GM23338 (cell line): ENCODE results near the gene TSPAN32.

Experiments used
- CREB1 ChIP-seq: fragments of 250-450 bp; sonication (Bioruptor Pico); IDR thresholded peaks from 2 replicates; pipeline ENCODE4 v1.5.0; 2020; ENCODE audit warnings: low read depth, mild to moderate bottlenecking, moderate library complexity
- EZH2 ChIP-seq: fragments of 200-600 bp; sonication (generic); IDR thresholded peaks from one replicate; pipeline ENCODE4 v1.8.0; 2017; ENCODE audit warnings: antibody characterized with exemption, mild to moderate bottlenecking, low read depth; ENCODE audit not compliant: unreplicated experiment
- EZH2phosphoT487 ChIP-seq: fragments of 200-600 bp; sonication (generic); IDR thresholded peaks from one replicate; pipeline ENCODE4 v1.8.1; 2018; ENCODE audit warnings: antibody characterized with exemption; ENCODE audit not compliant: unreplicated experiment
- JUNB ChIP-seq: IDR thresholded peaks from one replicate; pipeline ENCODE4 v1.6.1; 2016; ENCODE audit warnings: antibody characterized with exemption; ENCODE audit not compliant: unreplicated experiment
- POLR2AphosphoS5 ChIP-seq: IDR thresholded peaks from 2 replicates; pipeline ENCODE4 v1.6.1; 2016; ENCODE audit warnings: antibody characterized with exemption, low read depth
- TF ChIP-seq, protein P1 (sequence below): IDR thresholded peaks from one replicate; pipeline ENCODE4 v1.6.1; 2018; ENCODE audit warnings: antibody characterized with exemption; ENCODE audit not compliant: unreplicated experiment
- TF ChIP-seq, protein P2 (sequence below), 2 experiments: fragments of 200-600 bp in 1 of 2; sonication (generic) in 1 of 2; conservative IDR thresholded peaks; 2 replicates each; pipeline versions ENCODE4 v1.5.1 to v1.6.1; 2016 to 2017; ENCODE audit warnings: antibody characterized with exemption in 2 of 2, low read depth in 2 of 2, mild to moderate bottlenecking in 2 of 2, moderate library complexity in 1 of 2

DNA sequence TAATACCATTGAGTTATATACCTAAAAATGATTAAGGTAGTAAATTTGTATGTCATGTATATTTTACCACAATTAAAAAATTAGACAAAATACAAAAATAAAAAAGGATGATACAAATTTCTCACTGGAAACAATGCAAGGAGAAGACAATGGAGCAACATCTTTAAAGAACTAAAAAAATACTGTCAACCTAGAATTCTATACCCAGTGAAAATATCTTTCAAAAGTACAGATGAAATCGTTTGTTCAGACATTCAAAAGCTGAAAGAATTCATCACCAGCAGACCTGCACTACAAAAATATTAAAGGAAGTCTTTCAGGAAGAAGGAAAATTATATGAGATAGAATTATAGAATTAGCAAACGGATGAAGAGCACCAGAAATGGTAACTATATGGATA, 21.6 kb upstream of the TSPAN32 start:
- TF ChIP-seq POLR2AphosphoS5: no peak
- TF ChIP-seq, protein P1, sequence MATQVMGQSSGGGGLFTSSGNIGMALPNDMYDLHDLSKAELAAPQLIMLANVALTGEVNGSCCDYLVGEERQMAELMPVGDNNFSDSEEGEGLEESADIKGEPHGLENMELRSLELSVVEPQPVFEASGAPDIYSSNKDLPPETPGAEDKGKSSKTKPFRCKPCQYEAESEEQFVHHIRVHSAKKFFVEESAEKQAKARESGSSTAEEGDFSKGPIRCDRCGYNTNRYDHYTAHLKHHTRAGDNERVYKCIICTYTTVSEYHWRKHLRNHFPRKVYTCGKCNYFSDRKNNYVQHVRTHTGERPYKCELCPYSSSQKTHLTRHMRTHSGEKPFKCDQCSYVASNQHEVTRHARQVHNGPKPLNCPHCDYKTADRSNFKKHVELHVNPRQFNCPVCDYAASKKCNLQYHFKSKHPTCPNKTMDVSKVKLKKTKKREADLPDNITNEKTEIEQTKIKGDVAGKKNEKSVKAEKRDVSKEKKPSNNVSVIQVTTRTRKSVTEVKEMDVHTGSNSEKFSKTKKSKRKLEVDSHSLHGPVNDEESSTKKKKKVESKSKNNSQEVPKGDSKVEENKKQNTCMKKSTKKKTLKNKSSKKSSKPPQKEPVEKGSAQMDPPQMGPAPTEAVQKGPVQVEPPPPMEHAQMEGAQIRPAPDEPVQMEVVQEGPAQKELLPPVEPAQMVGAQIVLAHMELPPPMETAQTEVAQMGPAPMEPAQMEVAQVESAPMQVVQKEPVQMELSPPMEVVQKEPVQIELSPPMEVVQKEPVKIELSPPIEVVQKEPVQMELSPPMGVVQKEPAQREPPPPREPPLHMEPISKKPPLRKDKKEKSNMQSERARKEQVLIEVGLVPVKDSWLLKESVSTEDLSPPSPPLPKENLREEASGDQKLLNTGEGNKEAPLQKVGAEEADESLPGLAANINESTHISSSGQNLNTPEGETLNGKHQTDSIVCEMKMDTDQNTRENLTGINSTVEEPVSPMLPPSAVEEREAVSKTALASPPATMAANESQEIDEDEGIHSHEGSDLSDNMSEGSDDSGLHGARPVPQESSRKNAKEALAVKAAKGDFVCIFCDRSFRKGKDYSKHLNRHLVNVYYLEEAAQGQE: no peak
- TF ChIP-seq EZH2: no peak
- TF ChIP-seq, protein P2, sequence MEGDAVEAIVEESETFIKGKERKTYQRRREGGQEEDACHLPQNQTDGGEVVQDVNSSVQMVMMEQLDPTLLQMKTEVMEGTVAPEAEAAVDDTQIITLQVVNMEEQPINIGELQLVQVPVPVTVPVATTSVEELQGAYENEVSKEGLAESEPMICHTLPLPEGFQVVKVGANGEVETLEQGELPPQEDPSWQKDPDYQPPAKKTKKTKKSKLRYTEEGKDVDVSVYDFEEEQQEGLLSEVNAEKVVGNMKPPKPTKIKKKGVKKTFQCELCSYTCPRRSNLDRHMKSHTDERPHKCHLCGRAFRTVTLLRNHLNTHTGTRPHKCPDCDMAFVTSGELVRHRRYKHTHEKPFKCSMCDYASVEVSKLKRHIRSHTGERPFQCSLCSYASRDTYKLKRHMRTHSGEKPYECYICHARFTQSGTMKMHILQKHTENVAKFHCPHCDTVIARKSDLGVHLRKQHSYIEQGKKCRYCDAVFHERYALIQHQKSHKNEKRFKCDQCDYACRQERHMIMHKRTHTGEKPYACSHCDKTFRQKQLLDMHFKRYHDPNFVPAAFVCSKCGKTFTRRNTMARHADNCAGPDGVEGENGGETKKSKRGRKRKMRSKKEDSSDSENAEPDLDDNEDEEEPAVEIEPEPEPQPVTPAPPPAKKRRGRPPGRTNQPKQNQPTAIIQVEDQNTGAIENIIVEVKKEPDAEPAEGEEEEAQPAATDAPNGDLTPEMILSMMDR (conservative IDR thresholded peaks at IDR 0.05; ENCODE audit: low read depth in 2 of 2): no peak
- TF ChIP-seq CREB1: no peak
- TF ChIP-seq EZH2phosphoT487: no peak
- TF ChIP-seq JUNB: no peak
